Measurements from ENCODE around the gene LYPD6B. TPM values are rescaled to one million over a fixed set of nuclear protein-coding genes. Genes with fewer than 3 reads are reported as not detected.

The LYPD6B gene
- total RNA-seq, 1 experiment from 2014 or later, result 2.0 TPM

DNA sequence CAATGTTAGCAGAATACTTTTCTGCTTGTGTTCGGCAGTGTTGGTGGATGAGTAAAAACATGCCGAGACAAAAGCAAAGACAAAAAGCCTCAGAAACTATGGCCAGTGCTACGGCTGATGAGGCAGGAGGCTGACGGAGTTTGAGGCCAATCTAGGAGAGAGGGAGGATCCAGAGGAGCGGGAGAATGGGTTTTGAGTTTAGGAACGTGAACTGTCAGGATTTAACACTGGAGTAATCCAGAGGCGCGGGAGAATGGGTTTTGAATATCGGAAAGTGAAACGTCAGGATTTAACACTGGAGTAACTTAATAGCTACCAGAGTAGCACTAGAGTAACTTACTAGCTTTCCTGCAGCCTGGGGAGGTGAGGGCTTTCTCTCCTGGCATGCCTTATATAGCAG, 37.4 kb downstream of the LYPD6B start:
- WGBS (ENCODE audit: extremely low coverage, insufficient read length, low lambda C conversion rate), result no CpG with 5 or more reads among the region's 10 CpGs
- Histone ChIP-seq H2BK12ac (ENCODE audit: insufficient read length, low read depth, low read length) (no peak overlapping the region), H3K14ac (ENCODE audit: insufficient read depth, low read length) (no peak overlapping the region), H3K4ac (ENCODE audit: low read depth, low read length) (no peak overlapping the region), H3T11ph (ENCODE audit: low read length) (no peak overlapping the region), H4K8ac (replicated peaks; ENCODE audit: insufficient read length, low read depth, low read length) (no peak overlapping the region), H3K23ac (ENCODE audit: insufficient read length, low read depth, low read length) (no peak overlapping the region), H3K4me2 (ENCODE audit: insufficient read depth, insufficient read length, low read length) (no peak overlapping the region), H3K23me2 (ENCODE audit: insufficient read length, low read depth, low read length, poor library complexity, severe bottlenecking) (no peaks in the 10 kb centered on the region), H3K9ac (ENCODE audit: extremely low read depth, insufficient read length, low read length) (no peak overlapping the region), H4K20me1 (ENCODE audit: control insufficient read depth, insufficient read depth, insufficient read length) (no peaks in the 10 kb centered on the region), H3K18ac (ENCODE audit: insufficient read length, low read depth, low read length) (no peak overlapping the region), H2BK15ac (ENCODE audit: low read depth, low read length) (no peak overlapping the region), H4K5ac (ENCODE audit: insufficient read length, low read depth, low read length) (no peak overlapping the region), H3K79me1 (ENCODE audit: insufficient read depth, low read depth, low read length, poor library complexity, severe bottlenecking) (no peaks in the 10 kb centered on the region), H2BK5ac (ENCODE audit: insufficient read length, low read length) (no peak overlapping the region), H3K27ac (ENCODE audit: insufficient read length, low read depth, low read length) (no peak overlapping the region), H3K56ac (ENCODE audit: insufficient read length, low read depth, low read length) (no peak overlapping the region), H3K79me2 (ENCODE audit: insufficient read depth, low read length) (no peaks in the 10 kb centered on the region), H4K91ac (ENCODE audit: insufficient read length, low read depth, low read length) (no peak overlapping the region), H2BK20ac (ENCODE audit: low read depth, low read length, poor library complexity, severe bottlenecking) (no peak overlapping the region), H3K9me3 (ENCODE audit: control insufficient read depth, low read depth, low read length) (no peaks in the 10 kb centered on the region), H2AFZ (ENCODE audit: low read length) (no peak overlapping the region), H3K4me1 (ENCODE audit: insufficient read depth, low read length) (peaks cover 9% of the 10 kb centered on the region), H3K27me3 (ENCODE audit: insufficient read depth, low read length) (no peaks in the 10 kb centered on the region), H2AK5ac (ENCODE audit: insufficient read length, low read length) (no peak overlapping the region), H2BK120ac (ENCODE audit: low read depth, low read length, poor library complexity, severe bottlenecking) (no peak overlapping the region)
- no peak for DNase-seq
- H3K36me3 Mint-ChIP-seq (ENCODE audit: insufficient read depth in 1 of 3, low read depth in 3 of 3), result no peaks in the 10 kb centered on the region
- no peak overlapping the region; a peak in 1 of 5 replicates for H3K4me3 Mint-ChIP-seq
- H3K4me1 Mint-ChIP-seq, result peaks cover 38 to 43% of the 10 kb centered on the region in 2 experiments
- H3K9me3 Mint-ChIP-seq, result no peaks in the 10 kb centered on the region
- H3K27me3 Mint-ChIP-seq (ENCODE audit: low read depth), result no peaks in the 10 kb centered on the region
- peak overlapping the region in 2 of 3 experiments; percentile 26 to 79; a peak in 3 of 7 replicates for H3K27ac Mint-ChIP-seq
- TF ChIP-seq, protein P1, sequence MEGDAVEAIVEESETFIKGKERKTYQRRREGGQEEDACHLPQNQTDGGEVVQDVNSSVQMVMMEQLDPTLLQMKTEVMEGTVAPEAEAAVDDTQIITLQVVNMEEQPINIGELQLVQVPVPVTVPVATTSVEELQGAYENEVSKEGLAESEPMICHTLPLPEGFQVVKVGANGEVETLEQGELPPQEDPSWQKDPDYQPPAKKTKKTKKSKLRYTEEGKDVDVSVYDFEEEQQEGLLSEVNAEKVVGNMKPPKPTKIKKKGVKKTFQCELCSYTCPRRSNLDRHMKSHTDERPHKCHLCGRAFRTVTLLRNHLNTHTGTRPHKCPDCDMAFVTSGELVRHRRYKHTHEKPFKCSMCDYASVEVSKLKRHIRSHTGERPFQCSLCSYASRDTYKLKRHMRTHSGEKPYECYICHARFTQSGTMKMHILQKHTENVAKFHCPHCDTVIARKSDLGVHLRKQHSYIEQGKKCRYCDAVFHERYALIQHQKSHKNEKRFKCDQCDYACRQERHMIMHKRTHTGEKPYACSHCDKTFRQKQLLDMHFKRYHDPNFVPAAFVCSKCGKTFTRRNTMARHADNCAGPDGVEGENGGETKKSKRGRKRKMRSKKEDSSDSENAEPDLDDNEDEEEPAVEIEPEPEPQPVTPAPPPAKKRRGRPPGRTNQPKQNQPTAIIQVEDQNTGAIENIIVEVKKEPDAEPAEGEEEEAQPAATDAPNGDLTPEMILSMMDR (conservative IDR thresholded peaks at IDR 0.05), result no peak

Data from H9 (cell line).